Liver (tissue), 9 donors: Measurements from ENCODE around the gene CCDC39. TPM values are rescaled to one million over a fixed set of nuclear protein-coding genes. Genes with fewer than 3 reads are reported as not detected.

Experiments used
- DNase-seq: peaks from one replicate; pipeline ENCODE4 v3.0.0-alpha.2; 2017; ENCODE audit warnings: low spot score
- H3K27ac ChIP-seq, 2 donors: one replicate each; pipeline ENCODE4 v1.7.0; 2013; ENCODE audit warnings: inconsistent platforms in 2 of 2, low read length in 2 of 2, control low read depth in 1 of 2, low read depth in 1 of 2, mild to moderate bottlenecking in 1 of 2
- H3K27me3 ChIP-seq, 4 donors: one replicate each; pipeline versions ENCODE4 v1.6.1 to v1.7.0; 2013; ENCODE audit warnings: low read length in 3 of 4, inconsistent platforms in 1 of 4, mild to moderate bottlenecking in 1 of 4, moderate library complexity in 1 of 4; ENCODE audit not compliant: control insufficient read depth in 4 of 4, insufficient read depth in 4 of 4
- H3K36me3 ChIP-seq, 4 donors: one replicate each; pipeline versions ENCODE4 v1.6.1 to v1.7.0; 2013; ENCODE audit warnings: low read length in 3 of 4, mild to moderate bottlenecking in 3 of 4, low read depth in 1 of 4, moderate library complexity in 1 of 4; ENCODE audit not compliant: control insufficient read depth in 4 of 4, insufficient read depth in 3 of 4
- H3K4me1 ChIP-seq, 4 donors: one replicate each; pipeline versions ENCODE4 v1.6.1 to v1.7.0; 2013; ENCODE audit warnings: low read length in 3 of 4, mild to moderate bottlenecking in 3 of 4, moderate library complexity in 1 of 4; ENCODE audit not compliant: control insufficient read depth in 4 of 4, insufficient read depth in 4 of 4
- H3K4me3 ChIP-seq, 3 donors: one replicate each; pipeline versions ENCODE4 v1.6.1 to v1.7.0; 2013; ENCODE audit warnings: low read length in 3 of 3, control low read depth in 1 of 3, low read depth in 1 of 3, mild to moderate bottlenecking in 1 of 3
- H3K9ac ChIP-seq, 2 donors: one replicate each; pipeline ENCODE4 v1.7.0; 2013; ENCODE audit warnings: low read length in 2 of 2, mild to moderate bottlenecking in 2 of 2, moderate library complexity in 2 of 2, control low read depth in 1 of 2, low read depth in 1 of 2
- H3K9me3 ChIP-seq, 4 donors: one replicate each; pipeline versions ENCODE4 v1.6.1 to v1.7.0; 2013; ENCODE audit warnings: low read length in 3 of 4; ENCODE audit not compliant: control insufficient read depth in 4 of 4
- EGR1 ChIP-seq, 2 donors: IDR thresholded peaks; 2 replicates each; pipeline ENCODE4 v1.6.1; 2016 to 2018; ENCODE audit warnings: antibody characterized with exemption in 2 of 2, low read depth in 2 of 2
- GABPA ChIP-seq, 2 donors: IDR thresholded peaks in 1 of 2; conservative IDR thresholded peaks in 1 of 2; 2 replicates each; pipeline ENCODE4 v1.6.1; 2016; ENCODE audit warnings: antibody characterized with exemption in 2 of 2, mild to moderate bottlenecking in 1 of 2, moderate library complexity in 1 of 2
- HNF4A ChIP-seq, 2 donors: conservative IDR thresholded peaks; 2 replicates each; pipeline ENCODE4 v1.6.1; 2016; ENCODE audit warnings: antibody characterized with exemption in 2 of 2, mild to moderate bottlenecking in 2 of 2
- HNF4G ChIP-seq: IDR thresholded peaks from 2 replicates; pipeline ENCODE4 v1.6.1; 2016; ENCODE audit warnings: antibody characterized with exemption
- JUND ChIP-seq, 2 donors: IDR thresholded peaks; 2 replicates each; pipeline ENCODE4 v1.6.1; 2016; ENCODE audit warnings: antibody characterized with exemption in 2 of 2
- RXRA ChIP-seq, 2 donors: IDR thresholded peaks; 2 replicates each; pipeline ENCODE4 v1.6.1; 2017 to 2018; ENCODE audit warnings: antibody characterized with exemption in 2 of 2, mild to moderate bottlenecking in 1 of 2
- SP1 ChIP-seq: IDR thresholded peaks from 2 replicates; pipeline ENCODE4 v1.6.1; 2018; ENCODE audit warnings: antibody characterized with exemption, mild to moderate bottlenecking
- YY1 ChIP-seq: IDR thresholded peaks from 2 replicates; pipeline ENCODE4 v1.6.1; 2016; ENCODE audit warnings: antibody characterized with exemption, mild to moderate bottlenecking
- WGBS: extraction: QIAGEN DNeasy Blood & Tissue Kit; methylation state at CpG from one replicate; pipeline ENCODE4 v1.1.7; 2013; 5-methylcytosine and 5-hydroxymethylcytosine counted together
- polyA plus RNA-seq, 2 donors: library from polyadenylated mRNA; stranded (reverse) in 1 of 2; unstranded in 1 of 2; fragments of 200-250 nt in 1 of 2; fragments of >200 nt in 1 of 2; fragmentation: Nextera tagmentation in 1 of 2; extraction: Ambion mirVana in 1 of 2; gene quantifications; one replicate each; pipeline versions ENCODE4 v1.2.1 to v1.2.3, GENCODE V29; 2013 to 2015
- total RNA-seq, 2 donors: library from RNA; depleted of rRNA; stranded (reverse); fragments of >200 nt; gene quantifications; one replicate each; pipeline ENCODE4 v1.2.3, GENCODE V29; 2014
- TF ChIP-seq, protein P1 (sequence below): fragments of 150-350 bp; IDR thresholded peaks from 2 replicates; pipeline ENCODE4 v1.5.1; 2017; ENCODE audit warnings: improper control_type of control experiment, low read depth, low read length; ENCODE audit not compliant: missing input control
- TF ChIP-seq, protein P2 (sequence below): IDR thresholded peaks from 2 replicates; pipeline ENCODE4 v1.6.1; 2016; ENCODE audit warnings: antibody characterized with exemption
- TF ChIP-seq, protein P3 (sequence below): IDR thresholded peaks from 2 replicates; pipeline ENCODE4 v1.6.1; 2016; ENCODE audit warnings: antibody characterized with exemption, mild to moderate bottlenecking
- TF ChIP-seq, protein P4 (sequence below): IDR thresholded peaks from 2 replicates; pipeline ENCODE4 v1.6.1; 2016; ENCODE audit warnings: antibody characterized with exemption
- donor health status: healthy.
- donor health status: healthy.
- donor health status: healthy.
- donor health status: healthy.
- donor health status: healthy.

Gene CCDC39
- total and polyA plus RNA-seq, 4 donors = under 0.01 to 0.08 TPM; not detected in 2

DNA sequence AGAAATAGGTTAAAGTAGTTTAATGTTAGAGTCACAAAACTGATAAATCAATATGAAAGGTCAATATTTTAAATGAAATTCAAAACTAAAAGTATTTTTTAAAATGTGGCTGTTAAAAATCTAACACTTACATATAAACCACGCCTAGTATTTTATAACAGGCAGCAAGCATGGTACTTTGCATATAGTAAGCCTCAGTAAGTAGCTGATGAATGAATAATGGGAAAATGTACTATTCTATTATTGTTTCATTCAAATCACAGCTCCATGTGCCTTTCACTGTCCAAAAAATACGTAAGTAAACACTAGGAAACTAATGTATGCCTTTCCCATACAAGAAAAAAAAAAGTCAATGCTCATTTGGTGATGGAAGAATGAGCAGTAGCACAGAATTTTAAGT is 17.8 kb downstream of the CCDC39 start:
- Histone ChIP-seq H3K27ac (no peak overlapping the region), H3K36me3 (no peaks in the 10 kb centered on the region), H3K4me3 (no peak overlapping the region), H3K27me3 (no peaks in the 10 kb centered on the region), H3K9ac (no peak overlapping the region), H3K9me3 (no peaks in the 10 kb centered on the region), H3K4me1 (no peaks in the 10 kb centered on the region)
- TF ChIP-seq GABPA (IDR thresholded peaks at IDR 0.05 in 1 of 2, conservative IDR thresholded peaks at IDR 0.05 in 1 of 2) = no peak
- no peak for TF ChIP-seq HNF4A (conservative IDR thresholded peaks at IDR 0.05)
- TF ChIP-seq HNF4G = no peak
- WGBS = 49% methylated on average over 2 of the region's 2 CpGs
- DNase-seq = no peak

DNA sequence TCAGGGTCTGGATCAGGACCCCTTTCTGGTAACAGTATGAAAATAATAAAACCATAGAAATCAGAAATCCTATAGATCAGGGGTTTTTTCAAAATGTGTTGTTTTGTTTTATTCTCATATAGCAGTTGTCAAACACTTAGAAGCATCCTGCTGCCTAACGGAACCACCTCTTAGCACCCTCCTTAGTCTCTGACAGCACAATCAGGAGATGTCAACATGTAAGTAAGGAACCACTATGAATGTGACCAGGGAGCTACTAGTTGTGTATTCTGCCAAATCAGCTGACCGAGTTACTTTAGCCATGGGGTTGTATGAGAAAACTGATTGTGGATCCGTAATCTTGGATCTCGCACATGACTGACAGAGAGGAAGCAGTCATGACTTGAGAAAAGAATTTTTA is 22.2 kb downstream of the CCDC39 start:
- H3K4me3 ChIP-seq = no peak overlapping the region
- H3K4me1 ChIP-seq = no peaks in the 10 kb centered on the region
- no peak overlapping the region for H3K9ac ChIP-seq
- H3K27me3 ChIP-seq = peaks cover 0 to 3% (median 0%) of the 10 kb centered on the region in 4 donors
- TF ChIP-seq, protein P1, sequence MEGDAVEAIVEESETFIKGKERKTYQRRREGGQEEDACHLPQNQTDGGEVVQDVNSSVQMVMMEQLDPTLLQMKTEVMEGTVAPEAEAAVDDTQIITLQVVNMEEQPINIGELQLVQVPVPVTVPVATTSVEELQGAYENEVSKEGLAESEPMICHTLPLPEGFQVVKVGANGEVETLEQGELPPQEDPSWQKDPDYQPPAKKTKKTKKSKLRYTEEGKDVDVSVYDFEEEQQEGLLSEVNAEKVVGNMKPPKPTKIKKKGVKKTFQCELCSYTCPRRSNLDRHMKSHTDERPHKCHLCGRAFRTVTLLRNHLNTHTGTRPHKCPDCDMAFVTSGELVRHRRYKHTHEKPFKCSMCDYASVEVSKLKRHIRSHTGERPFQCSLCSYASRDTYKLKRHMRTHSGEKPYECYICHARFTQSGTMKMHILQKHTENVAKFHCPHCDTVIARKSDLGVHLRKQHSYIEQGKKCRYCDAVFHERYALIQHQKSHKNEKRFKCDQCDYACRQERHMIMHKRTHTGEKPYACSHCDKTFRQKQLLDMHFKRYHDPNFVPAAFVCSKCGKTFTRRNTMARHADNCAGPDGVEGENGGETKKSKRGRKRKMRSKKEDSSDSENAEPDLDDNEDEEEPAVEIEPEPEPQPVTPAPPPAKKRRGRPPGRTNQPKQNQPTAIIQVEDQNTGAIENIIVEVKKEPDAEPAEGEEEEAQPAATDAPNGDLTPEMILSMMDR = no peak
- TF ChIP-seq SP1 = no peak
- no peak for TF ChIP-seq RXRA (IDR thresholded peaks at IDR 0.05)
- TF ChIP-seq, protein P2, sequence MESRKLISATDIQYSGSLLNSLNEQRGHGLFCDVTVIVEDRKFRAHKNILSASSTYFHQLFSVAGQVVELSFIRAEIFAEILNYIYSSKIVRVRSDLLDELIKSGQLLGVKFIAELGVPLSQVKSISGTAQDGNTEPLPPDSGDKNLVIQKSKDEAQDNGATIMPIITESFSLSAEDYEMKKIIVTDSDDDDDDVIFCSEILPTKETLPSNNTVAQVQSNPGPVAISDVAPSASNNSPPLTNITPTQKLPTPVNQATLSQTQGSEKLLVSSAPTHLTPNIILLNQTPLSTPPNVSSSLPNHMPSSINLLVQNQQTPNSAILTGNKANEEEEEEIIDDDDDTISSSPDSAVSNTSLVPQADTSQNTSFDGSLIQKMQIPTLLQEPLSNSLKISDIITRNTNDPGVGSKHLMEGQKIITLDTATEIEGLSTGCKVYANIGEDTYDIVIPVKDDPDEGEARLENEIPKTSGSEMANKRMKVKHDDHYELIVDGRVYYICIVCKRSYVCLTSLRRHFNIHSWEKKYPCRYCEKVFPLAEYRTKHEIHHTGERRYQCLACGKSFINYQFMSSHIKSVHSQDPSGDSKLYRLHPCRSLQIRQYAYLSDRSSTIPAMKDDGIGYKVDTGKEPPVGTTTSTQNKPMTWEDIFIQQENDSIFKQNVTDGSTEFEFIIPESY = no peak
- no peak for TF ChIP-seq HNF4A (conservative IDR thresholded peaks at IDR 0.05)
- TF ChIP-seq JUND (IDR thresholded peaks at IDR 0.05) = no peak
- no peak for TF ChIP-seq YY1
- no peak for TF ChIP-seq EGR1 (IDR thresholded peaks at IDR 0.05; ENCODE audit: low read depth in 2 of 2)
- no peak for TF ChIP-seq GABPA (IDR thresholded peaks at IDR 0.05 in 1 of 2, conservative IDR thresholded peaks at IDR 0.05 in 1 of 2)
- TF ChIP-seq, protein P3, sequence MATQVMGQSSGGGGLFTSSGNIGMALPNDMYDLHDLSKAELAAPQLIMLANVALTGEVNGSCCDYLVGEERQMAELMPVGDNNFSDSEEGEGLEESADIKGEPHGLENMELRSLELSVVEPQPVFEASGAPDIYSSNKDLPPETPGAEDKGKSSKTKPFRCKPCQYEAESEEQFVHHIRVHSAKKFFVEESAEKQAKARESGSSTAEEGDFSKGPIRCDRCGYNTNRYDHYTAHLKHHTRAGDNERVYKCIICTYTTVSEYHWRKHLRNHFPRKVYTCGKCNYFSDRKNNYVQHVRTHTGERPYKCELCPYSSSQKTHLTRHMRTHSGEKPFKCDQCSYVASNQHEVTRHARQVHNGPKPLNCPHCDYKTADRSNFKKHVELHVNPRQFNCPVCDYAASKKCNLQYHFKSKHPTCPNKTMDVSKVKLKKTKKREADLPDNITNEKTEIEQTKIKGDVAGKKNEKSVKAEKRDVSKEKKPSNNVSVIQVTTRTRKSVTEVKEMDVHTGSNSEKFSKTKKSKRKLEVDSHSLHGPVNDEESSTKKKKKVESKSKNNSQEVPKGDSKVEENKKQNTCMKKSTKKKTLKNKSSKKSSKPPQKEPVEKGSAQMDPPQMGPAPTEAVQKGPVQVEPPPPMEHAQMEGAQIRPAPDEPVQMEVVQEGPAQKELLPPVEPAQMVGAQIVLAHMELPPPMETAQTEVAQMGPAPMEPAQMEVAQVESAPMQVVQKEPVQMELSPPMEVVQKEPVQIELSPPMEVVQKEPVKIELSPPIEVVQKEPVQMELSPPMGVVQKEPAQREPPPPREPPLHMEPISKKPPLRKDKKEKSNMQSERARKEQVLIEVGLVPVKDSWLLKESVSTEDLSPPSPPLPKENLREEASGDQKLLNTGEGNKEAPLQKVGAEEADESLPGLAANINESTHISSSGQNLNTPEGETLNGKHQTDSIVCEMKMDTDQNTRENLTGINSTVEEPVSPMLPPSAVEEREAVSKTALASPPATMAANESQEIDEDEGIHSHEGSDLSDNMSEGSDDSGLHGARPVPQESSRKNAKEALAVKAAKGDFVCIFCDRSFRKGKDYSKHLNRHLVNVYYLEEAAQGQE = no peak
- TF ChIP-seq, protein P4, sequence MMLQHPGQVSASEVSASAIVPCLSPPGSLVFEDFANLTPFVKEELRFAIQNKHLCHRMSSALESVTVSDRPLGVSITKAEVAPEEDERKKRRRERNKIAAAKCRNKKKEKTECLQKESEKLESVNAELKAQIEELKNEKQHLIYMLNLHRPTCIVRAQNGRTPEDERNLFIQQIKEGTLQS = no peak
- peaks cover 0 to 2% (median 0%) of the 10 kb centered on the region in 4 donors for H3K36me3 ChIP-seq
- H3K27ac ChIP-seq = no peak overlapping the region
- WGBS = 63% methylated on average over 4 of the region's 4 CpGs
- no peak for DNase-seq
- H3K9me3 ChIP-seq = no peaks in the 10 kb centered on the region
